Hematopoietic multipotent progenitor cell treated with erythropoietin and hydrocortisone succinate and interleukin-3 and kit ligand, for 15 days (in vitro differentiated cells): ENCODE results near the gene HDGF.
A peak's percentile ranks its signal among the peaks of the same experiment; 100 is the strongest.

Experiments
- DNase-seq: peaks from one replicate; pipeline ENCODE4 v3.0.0-alpha.2; 2015; ENCODE audit warnings: low spot score

Gene HDGF

GRCh38 chr1:156725683-156726280 is 25.7 kb downstream of the HDGF start:
- DNase-seq = peak; percentile 88

GRCh38 chr1:156721535-156721934 is 29.9 kb downstream of the HDGF start:
- no peak for DNase-seq

DNA sequence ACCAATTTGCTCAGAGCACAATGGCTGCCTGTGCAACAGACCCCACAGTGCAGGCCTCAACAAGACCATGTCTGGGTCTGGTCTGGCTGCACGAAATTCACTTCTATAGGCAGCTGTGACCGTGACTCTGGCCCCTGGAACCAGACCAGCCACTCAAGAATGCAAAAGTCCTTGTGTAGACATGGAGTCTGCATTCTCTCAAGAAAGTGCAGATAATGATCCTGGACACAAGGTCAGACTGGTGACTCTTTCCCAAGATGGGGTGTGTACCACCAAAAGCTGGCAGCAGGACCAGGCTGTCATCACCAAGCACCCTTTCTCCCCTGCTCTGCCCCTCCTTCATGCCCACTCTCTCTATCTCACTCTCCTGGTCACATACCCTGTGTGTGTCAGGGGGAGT is 30.3 kb downstream of the HDGF start:
- DNase-seq = no peak

GRCh38 chr1:156717351-156717750 is 34.1 kb downstream of the HDGF start:
- no peak for DNase-seq

DNA sequence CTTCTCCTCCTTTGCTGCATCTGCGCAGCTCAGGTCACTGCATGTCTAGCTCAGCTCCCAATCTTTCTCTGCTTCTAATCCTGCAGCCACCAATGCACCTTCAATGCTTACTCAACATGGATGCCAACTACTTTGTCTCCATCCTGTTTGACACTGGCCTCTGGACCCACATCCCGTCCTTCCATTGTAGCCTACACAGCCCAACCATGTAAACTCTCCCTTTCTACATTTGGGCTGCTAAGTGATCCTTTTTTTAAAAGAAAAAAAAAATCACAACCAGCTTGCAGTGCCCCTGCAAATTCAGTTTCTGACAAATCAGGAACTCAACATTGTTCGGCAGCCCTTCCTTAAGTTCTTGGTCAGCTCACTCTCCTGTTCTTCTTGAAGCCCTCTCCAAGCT is 36.6 kb downstream of the HDGF start:
- no peak for DNase-seq

GRCh38 chr1:156712626-156713025 is 38.8 kb downstream of the HDGF start:
- DNase-seq = no peak

DNA sequence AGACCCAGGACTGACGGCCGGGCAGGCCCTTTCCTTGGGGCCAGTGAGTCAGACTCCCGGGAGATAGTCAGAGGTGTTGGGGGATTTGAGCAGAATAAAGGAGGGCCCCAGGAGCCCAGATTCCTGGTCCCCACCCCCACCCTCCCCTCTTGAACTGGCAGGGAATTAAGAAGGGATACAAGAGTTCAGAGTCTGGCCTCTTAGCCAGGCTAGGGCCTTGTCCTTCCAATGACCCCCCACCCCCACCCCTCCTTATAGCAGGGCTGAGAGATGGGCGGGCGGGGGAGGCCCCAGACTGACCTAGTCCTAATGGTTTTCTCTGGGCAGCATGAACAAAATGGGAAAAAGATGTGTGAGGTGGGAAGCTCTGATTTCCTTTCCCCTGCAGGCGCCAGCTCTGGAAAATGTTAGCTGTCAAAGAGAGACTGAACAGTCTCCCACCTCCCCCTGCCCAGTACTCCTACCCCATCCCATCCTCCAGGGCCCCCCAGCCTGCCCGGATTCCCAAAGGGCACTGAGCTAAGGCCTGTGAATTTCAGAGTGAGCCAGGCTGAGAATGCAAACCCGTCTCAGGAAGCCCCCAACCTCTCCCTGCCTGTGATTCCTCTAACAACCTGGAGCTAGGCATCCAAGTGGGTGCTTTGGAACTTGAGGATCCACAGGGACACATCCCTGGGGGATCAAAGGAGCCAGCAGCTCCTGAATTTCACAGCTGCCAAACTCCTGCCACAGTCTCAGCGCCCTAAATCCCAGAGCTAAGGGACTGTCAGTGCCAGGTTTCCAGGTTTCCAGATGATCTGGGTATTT is 40.3 kb downstream of the HDGF start:
- DNase-seq = no peak

DNA sequence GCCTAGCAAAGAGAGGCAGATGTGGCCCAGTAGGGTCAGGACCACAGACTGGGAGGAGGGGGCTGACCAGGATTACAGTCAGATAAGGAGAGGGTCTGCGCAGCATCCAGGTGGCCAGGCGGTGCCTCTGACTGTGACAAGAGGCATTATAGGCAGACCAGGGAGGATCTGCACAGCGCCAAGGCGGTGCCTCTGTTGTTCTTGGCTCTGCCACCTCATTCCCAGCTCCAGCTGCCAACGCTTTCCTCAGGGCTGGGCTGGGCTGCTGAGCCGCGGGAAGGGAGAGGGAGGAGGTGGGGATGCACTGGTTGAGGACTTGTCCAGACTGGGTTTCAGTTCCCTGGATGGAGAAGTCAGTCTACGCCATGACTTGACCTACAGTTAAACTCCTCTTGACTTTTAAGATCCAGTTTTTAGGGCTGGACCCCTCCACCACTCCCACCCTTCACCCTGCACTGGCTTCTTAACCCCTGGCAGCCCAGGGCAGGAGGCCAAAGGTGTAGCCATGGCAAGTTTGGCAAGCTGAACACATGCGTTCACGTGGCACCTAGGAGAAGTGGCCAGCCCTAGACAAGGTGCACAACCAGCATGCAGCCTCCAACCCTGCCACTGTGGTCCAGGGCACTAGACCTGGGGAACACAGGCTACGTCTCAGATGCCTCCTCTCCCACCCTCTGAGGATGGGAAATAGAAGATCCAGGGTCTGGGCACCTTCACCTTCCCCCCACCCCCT is 41.6 kb downstream of the HDGF start:
- DNase-seq = no peak

DNA sequence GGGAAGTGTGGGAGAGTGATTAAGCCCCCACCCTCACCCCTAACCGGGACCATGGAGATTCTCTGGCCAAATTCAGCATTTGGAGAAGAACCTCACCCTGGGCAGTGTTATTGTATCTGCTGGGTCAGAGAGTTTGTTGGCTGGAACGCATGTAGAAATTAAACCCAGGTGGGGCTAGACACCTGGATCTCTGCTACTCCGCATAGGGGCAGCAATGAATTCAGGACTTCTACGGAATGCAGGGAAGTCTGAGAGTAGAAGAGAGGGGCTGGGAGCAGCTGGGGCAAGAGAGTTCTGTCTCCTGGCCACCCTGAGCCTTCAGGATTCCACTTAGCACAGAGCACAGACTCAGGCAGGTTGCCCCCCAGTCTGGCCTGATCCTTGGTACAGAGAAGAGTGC is 42.4 kb downstream of the HDGF start:
- DNase-seq = no peak

DNA sequence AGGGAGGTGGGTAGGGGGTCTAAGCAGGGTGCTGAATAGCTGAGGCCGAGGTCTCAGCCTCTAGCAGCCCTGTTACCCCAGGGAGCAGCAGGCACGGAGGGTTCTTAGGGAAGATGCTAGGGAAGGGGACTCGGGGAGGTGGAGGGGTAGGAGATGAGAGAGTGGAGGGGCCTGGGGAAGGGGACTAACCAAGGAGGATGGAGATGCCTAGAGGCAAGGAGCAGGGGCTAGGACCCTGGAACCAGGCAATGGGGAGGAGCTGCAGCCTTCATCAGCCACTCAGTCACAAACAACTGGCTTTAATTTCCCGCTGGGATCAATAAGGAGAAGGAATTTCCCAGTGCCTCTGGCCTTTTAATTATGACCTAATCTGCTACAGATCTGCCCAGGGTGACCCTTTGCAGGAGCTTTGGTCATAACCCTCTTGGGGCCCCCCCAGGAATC is 43.2 kb downstream of the HDGF start:
- DNase-seq = no peak

- DNase-seq = no peak
Observed at GRCh38 chr1:156707417-156708217, 43.9 kb downstream of the HDGF start.

GRCh38 chr1:156706657-156707416 is 44.6 kb downstream of the HDGF start:
- DNase-seq = no peak

GRCh38 chr1:156705918-156706656 is 45.4 kb downstream of the HDGF start:
- DNase-seq = peak; percentile 27

- no peak for DNase-seq
Observed at GRCh38 chr1:156705321-156705917, 46.1 kb downstream of the HDGF start, which contains the start of gene CRABP2. Gene CRABP2 (minus strand): TSS chr1:156705583. CDS start chr1:156705446, 137 bp downstream.

DNA sequence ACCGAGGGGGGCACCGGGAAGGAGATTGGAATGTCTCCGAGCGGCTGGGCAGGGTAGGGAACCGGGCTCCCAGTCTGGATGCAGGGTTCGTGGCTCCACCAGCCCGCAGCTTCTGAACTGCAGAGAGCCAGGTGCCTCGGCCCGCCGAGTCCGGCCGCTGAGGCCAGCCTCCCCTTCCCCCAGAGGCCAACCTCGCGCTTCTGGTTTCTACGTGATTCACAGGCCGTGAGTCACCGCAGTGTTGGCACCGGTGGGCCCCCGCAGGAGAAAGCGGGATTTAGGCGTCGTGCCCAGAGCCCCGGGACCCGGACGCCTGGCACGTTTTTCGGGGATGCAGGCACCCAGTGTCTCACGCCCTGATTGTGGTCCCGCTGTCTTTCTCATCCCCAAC is 46.5 kb downstream of the HDGF start:
- no peak for DNase-seq

DNA sequence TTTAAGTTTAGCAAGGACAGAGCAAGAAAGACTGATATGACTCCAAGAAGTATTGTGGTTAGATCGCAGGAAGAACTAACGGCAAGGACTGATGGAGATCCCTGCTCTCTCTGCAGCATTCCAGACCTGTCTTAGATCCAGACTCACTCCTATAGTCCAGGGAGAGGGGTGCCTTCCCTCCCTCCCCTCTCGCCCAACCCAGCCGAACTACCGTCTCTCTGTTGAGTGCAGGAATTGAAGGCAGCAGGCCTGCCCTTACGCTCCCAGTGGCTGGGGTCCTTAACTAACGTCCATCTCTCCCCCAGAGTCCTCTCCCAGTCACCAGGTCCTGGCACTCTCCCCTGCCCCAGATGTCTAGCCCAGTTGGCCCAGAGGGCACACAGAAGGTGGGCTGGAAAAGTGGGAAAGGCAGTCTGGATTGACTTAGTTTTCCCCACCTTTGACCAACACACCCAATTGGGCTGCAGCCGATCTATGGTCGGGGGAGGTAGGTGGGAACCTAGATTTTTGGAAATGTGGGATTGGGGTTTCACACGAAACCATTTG is 47.2 kb downstream of the HDGF start:
- DNase-seq = no peak

DNA sequence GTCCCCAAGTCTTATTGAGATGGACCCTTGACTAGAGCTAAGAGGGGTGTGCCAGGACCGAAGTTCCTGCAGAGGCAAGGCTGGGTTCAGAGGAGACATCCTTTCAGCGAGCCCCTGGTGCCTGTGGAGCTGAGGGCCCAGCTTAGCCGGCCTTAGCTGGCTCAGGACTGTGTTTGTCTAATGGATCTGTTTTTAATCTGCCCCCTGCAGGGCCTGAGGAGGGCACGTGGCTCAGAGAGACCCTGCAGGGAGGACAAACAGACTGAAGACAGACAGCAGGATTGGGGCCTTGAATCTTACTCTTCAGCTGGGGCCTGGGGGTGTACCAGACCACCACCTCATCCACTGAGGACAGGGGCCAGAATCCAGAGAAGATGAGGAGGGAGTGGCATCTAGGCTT is 47.7 kb downstream of the HDGF start:
- no peak for DNase-seq

GRCh38 chr1:156703336-156703735 is 48.1 kb downstream of the HDGF start:
- DNase-seq = no peak

GRCh38 chr1:156700736-156701531 is 50.5 kb downstream of the HDGF start:
- no peak for DNase-seq
